Choroid plexus epithelial cell (primary cell): ENCODE results near the gene LMO2.

ENCODE experiments used
- DNase-seq: peaks from one replicate; pipeline ENCODE4 v3.0.0-alpha.2; 2010; ENCODE audit warnings: low read depth
- H3K4me3 ChIP-seq: 2 replicates; pipeline ENCODE4 v1.5.1; 2011; ENCODE audit warnings: low read depth, mild to moderate bottlenecking, control low read depth, low read length, moderate library complexity
- TF ChIP-seq, protein P1 (sequence below): conservative IDR thresholded peaks from 2 replicates; pipeline ENCODE4 v1.5.1; 2011; ENCODE audit warnings: low read depth, mild to moderate bottlenecking, control low read depth, inconsistent platforms, low read length, moderate library complexity

The LMO2 gene

DNA sequence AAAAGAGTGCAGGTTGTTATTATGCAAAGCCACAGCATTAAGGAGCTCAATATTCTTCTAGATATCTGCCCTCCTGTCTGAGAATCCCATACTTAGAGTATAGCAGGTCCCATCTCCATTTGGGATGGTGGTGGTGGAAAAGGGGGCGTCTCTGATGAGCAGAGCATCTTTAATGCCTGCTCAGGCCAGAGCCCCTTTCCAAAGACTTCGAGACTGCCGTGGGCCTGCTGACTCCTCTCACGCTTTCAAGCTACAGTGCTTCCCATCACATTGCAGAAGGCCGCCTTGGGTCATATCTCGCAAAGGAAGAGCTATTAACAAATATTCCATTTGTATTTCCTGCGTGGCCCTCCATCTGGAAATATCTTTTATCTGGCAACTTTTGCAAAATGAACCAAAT is 10.9 kb downstream of the LMO2 start:
- TF ChIP-seq, protein P1, sequence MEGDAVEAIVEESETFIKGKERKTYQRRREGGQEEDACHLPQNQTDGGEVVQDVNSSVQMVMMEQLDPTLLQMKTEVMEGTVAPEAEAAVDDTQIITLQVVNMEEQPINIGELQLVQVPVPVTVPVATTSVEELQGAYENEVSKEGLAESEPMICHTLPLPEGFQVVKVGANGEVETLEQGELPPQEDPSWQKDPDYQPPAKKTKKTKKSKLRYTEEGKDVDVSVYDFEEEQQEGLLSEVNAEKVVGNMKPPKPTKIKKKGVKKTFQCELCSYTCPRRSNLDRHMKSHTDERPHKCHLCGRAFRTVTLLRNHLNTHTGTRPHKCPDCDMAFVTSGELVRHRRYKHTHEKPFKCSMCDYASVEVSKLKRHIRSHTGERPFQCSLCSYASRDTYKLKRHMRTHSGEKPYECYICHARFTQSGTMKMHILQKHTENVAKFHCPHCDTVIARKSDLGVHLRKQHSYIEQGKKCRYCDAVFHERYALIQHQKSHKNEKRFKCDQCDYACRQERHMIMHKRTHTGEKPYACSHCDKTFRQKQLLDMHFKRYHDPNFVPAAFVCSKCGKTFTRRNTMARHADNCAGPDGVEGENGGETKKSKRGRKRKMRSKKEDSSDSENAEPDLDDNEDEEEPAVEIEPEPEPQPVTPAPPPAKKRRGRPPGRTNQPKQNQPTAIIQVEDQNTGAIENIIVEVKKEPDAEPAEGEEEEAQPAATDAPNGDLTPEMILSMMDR, result no peak
- no peak for DNase-seq
- no peak overlapping the region for H3K4me3 ChIP-seq

DNA sequence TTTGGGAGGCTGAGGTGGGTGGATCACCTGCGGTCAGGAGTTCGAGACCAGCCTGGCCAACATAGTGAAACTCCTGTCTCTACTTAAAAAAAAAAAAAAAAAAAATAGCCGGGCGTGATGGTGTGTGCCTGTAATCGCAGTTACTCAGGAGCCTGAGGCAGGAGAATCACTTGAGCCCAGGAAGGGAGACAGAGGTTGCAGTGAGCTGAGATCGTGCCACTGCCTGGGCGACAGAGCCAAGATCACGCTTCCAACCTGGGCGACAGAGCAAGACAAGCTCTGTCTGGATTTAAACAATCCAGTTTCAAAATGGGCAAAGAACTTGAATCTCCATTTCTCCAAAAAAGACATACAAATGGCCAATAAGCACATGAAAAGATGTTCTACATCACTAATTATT is 12.5 kb downstream of the LMO2 start:
- H3K4me3 ChIP-seq, result no peak overlapping the region
- TF ChIP-seq, protein P1, result no peak
- DNase-seq, result no peak

DNA sequence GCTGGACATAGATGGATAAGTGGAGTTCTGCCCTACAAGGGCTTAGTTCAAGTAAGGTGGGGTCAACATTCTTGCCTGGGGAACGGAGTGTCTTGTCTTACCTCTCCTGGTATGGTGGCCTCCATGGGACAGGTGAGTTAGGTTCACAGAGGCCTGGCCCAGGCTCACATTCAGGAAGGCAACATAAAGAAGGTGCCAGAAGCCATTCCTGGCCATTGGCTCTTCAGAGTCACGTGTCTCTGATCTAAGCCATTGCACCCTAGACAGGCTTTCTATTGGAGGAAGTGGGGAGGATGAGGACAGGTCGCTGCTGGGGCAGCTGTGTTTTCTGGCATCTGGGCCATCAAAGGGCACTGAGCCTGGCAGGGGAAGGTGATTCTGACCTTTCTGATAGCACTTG is 14.8 kb downstream of the LMO2 start:
- TF ChIP-seq, protein P1, result no peak
- H3K4me3 ChIP-seq, result no peak overlapping the region
- no peak for DNase-seq

DNA sequence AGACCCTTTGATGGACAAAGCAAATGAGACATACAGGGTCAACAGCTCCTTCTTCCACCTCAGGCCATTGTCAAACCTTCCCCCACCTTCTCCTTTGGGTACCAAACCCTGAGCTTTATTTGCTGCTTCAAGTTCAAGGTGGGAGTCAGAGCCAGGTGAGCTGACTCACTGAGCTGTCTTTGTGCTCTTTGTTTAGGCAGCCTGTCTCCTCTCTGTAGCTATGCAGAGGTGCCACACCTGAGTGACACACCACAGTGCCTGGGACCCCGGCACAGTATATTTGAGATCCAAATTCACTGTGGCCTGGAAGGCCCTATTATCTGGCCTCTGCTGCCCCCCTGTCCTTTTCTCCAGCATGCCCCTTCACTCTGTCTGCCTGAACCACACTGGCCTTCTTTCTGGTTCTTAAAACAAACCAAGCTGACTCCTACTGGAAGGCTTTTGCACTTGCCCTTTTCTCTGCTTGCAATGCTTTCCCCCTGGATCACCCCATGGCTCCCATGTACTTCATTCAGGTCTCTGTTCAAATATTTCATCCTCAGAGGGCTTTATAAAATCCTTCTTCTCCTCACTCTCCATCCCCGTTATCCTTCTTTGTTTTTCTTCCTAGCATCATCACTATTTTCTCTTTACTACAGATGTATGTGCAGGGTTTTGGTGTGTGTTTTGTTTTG is 16.1 kb downstream of the LMO2 start:
- no peak overlapping the region for H3K4me3 ChIP-seq
- TF ChIP-seq, protein P1, result no peak
- no peak for DNase-seq

DNA sequence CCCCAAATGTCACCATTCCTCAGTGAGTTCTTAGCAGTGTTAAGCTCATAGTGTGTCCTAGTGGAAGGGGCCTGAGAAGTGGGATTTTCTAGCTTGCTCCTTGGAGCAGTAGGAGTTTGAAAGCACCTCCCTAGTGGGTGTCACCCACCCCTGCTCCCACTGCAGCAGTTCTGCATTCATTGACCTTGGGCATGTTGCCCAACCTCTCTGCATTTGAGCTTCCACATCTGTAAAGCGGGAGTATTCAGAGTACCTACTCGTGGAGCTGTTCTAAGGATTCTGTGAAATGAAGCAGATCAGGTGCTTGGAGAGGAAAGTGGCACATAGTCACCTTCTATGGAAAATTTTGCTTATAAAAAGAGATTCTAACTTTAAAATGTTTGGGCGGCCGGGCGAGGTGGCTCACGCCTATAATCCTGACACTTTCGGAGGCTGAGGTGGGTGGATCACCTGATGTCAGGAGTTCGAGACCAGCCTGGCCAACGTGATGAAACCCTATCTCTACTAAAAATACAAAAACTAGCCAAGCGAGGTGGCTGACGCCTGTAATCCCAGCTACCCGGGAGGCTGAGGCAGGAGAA is 16.9 kb downstream of the LMO2 start:
- no peak for DNase-seq
- TF ChIP-seq, protein P1, result no peak

DNA sequence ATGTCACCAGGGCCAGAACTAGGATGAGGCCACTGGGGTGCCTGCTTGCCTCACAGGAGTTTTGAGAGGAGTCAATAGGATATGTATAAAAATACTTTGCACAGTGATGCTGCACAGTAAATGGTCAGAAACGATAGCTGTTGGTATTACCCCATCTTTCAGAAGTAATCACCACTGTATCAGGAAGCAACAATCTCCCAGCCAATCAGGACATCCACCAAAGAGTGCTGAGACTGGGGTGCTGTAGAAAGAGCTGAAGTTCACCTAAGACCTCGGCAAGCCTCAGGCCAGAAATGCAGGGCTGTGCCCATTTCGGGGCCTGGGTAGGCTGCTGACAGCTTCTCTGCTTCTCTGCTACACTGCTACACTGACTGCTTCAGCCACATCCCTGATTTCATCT is 17.4 kb downstream of the LMO2 start:
- TF ChIP-seq, protein P1, result no peak
- DNase-seq, result no peak
- no peak overlapping the region for H3K4me3 ChIP-seq

More for the DNA sequence above, 16.9 kb downstream of the LMO2 start:
- no peak overlapping the region for H3K4me3 ChIP-seq
